GM19099 (cell line): ENCODE data around the gene CHD5.

Experiments used
- POLR2A ChIP-seq: IDR thresholded peaks from 3 replicates; pipeline ENCODE4 v1.6.1; 2011; ENCODE audit warnings: low read depth; ENCODE audit not compliant: insufficient read length; ENCODE audit errors: extremely low read depth

CHD5 gene

DNA sequence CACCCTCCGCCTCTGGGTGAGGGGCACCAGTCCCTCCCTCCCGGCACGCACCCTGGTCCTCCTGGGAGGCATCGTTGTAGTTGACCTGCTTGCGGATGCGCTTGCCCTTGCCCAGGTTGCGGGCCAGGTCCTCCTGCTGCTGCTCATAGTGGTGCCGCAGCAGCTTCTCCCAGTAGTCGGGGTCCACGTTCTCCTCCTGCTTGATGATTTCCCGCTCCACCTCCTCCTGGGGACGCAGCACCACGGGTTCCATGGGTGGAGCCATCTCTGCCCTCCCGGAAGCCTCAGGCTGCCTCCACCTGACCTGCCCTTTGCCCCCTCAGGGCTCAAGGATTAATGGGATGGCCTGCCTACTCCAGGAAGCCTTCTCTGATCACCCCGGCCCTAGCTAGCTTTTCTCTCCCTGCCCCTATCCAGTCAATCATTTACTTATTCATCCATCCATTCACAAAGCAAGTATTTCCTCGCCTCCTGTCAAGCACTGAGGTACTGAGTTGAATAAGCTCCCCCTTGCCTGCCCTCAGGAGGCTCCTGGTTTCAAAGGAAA is 53.5 kb downstream of the CHD5 start:
- no peak for TF ChIP-seq POLR2A

DNA sequence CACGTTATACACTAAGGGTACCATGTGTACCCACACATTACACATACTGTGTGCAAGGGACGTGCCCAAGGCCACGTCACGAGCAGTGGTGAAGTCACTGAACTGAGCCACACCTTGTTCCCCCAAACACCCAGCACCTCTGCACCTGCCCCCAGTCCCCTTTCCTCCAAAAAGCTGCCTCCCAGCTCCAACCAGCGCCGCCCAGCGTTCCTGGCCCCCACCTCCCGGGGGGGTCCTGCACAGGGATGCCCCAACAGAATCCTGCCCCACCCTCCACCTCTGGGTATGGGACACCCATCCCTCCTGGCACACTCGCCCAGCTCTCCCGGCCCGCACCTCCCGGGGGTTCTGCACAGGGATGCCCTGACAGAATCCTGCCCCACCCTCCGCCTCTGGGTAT is 54.1 kb downstream of the CHD5 start:
- no peak for TF ChIP-seq POLR2A

DNA sequence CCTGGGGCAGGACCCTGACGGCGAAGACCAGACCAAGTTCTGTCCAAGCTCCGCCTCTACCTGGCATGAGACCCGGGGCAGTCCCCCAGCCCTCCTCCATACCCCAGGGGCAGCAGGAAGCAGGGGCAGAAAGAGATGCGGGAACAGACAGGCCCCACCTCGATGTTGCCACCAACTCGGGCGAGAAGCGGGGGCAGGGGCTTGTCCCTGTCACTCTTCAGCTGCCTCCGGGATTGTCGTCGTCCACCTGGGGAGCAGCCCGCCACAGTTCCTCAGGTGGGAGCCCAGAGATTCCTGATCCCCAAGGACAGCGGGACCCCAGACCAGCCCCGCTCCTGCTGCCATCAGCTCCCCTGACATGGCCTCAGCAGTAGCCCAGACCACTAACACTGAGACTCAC is 54.8 kb downstream of the CHD5 start:
- TF ChIP-seq POLR2A = no peak

DNA sequence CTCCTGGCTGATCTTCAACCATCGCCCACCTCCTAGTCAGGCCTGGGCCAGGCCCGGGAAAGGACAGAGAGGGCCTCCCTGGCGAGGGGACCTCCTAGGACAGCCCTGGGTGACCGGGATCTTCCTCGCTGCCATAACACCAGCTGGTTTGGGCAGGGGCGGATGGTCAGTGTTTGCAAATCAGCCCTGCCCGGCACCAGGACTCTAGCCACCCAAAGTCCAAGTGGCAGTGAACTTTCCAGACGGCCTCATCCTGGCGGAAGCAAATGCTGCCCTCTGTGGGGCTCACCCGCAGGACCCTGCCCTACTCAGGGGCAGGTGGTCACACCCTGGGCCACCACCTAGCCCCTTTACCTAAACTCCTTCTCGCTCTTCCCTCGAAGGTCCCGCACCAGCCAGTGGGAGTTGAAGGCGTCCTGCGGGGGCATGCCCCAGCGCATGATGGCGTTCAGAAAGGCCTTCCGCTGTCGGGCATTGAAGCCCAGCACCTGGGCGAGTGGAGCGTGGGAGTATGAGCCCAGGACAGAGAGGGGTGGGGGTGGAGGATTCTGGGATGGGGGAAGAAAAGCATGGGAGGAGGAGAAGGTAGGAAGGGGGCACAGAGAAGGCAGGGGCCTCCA is 55.3 kb downstream of the CHD5 start:
- TF ChIP-seq POLR2A = no peak

DNA sequence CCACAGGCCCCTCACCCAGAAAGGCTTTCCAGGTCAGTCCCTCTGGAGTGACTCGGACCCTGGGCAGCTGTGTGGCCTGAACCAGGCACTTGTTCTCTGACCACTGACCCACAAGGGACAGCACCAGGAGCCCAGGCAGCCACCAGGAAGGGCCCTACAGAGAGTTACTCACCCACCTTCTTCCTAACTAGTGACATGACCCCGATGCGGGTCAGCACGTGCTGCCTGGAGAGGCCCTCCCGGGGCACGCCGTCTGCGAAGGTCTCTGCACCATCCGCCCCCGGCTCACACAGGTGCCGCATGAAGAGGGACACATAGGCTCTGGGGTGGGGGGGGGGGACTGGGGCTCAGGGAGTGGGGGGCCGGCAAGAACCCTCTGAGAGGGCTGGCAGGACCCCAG is 55.8 kb downstream of the CHD5 start:
- TF ChIP-seq POLR2A = no peak

DNA sequence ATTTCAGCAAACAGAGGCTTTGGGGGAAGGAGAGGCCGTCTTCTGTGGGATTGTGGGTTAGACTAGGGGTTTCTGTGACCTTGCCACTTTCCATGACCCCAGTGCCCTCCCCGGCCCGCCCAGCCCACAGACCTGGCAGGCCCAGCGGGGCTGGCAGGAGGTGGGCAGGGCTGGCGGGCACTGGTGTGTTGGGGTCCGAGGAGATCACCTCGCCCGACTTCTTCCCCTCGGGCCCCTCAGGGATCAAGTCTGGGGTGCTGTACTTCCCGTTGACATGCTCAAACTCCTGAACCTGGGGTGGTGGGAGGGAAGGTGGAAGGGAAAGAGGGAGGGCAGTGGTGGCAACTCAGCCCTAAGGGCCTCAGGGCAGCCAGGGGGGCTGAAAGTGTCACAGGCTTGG is 56.3 kb downstream of the CHD5 start:
- TF ChIP-seq POLR2A = no peak

DNA sequence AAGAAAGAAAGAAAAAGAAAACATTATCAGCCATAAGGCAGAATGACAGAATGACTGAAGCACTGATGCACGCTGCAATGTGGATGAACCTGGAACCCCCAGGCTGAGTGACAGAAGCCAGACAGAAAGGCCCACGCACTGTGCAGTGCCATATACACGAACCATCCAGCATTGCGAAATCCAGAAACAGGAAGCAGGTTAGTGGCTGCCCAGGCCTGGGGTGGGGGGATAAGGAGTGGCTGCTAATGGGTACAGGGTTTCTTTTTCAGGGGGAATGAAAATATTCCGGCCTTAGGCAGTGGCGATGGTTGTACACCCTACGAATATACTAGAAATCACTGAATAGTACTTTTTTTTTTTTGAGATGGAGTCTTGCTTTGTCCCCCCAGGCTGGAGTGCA is 57.0 kb downstream of the CHD5 start:
- no peak for TF ChIP-seq POLR2A

DNA sequence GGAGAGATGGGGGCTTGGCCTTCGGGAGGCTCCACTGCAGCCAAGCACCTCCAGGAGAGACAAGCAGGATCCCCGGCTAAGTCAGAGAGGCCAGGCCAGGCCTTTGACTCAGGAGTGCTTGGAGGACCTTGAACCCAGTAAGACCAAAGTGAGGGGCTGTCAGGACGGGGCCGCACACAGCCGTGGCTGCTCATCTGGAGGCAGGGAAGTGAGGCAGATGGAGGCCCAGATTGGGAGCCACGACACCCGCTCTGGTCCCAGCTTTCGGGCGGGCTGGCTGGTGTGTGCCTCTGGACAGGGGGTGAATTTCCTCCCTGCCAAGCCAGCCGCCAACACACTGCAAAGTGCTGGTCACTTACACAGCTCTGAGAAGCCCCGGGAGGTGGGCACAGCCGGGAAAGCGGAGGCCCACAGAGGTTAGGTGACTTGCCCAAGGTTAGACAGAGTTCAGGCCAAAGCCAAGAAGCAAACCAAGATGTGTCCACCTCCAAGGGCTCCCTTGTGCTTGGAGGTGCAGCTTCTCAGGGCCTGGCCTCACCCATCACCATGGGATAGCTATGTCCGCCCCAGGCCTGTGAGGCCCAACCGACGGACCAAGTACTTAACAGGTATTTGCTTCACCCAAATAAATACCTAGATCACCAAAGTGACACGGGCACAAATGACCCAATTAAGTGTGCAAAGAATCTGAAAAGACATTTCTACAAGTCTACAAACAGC is 58.3 kb downstream of the CHD5 start:
- TF ChIP-seq POLR2A = no peak

DNA sequence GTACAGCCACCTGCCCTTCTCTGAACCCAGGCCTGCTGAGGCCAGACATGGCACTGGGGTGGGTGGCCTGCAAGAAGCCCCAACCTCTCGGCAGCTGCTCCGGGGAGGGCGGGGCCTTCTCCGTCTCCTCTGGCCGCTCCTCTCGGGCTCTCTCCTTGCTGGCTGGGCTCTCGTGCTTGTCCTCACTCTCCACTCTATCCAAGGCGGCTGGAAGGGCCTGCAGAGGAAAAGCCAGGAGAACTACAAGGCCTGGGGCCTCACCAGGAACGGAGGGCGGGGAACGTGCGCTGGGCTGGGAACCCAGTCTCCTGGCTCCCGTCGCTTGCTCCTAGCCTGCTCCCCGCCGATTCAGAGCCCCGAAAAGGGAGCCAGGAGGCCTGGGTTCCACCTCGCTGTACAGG is 59.1 kb downstream of the CHD5 start:
- TF ChIP-seq POLR2A = no peak

DNA sequence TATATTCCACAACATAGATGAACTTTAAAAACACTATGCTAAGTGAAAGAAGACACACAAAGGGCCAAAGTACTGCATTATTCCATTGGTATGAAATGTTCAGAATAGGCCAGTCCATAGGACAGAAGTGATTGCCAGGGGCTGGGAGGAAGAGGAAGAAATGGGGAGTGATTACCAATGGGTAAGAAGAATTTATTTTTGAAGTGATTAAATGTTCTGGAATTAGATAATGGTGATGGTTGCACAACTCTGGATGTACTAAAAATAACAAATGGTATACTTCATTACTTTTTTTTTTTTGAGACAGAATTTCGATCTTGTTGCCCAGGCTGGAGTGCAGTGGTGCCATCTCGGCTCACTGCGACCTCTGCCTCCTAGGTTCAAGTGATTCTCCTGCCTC is 61.7 kb downstream of the CHD5 start:
- TF ChIP-seq POLR2A = no peak

DNA sequence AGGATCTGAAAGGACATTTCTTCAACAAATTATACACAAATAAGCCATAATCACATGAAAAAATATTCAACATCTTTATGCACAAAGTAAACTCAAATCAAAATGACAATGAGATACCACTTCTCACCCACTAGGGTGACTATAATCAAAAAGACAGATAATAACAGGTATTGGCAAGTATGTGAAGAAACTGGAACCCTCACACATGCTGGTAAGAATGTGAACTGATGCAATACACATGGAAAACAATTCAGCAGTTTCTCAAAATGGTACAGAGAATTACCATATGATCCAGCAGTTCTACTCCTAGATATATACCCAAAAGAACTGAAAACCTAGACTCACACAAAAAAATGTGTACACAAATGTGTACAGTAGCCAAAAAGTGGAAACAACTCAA is 62.5 kb downstream of the CHD5 start:
- TF ChIP-seq POLR2A = no peak

DNA sequence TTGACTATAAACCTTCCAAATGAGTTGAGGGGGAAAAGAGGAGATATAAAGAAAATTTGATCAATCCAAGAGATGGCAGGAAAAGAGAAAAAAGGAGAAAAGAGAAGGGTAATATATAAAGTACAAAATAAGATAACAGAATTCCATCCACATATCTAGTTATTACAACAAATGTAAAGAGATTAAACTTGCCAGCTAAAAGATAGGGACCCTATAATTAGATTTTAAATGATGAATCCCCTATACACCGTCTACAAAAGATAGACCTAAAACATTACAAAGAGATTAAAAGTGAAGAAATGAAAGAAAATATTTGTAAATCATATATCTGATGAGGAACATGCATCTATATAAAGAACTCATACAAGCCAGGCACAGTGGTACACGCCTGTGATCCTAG is 63.1 kb downstream of the CHD5 start:
- TF ChIP-seq POLR2A = no peak

DNA sequence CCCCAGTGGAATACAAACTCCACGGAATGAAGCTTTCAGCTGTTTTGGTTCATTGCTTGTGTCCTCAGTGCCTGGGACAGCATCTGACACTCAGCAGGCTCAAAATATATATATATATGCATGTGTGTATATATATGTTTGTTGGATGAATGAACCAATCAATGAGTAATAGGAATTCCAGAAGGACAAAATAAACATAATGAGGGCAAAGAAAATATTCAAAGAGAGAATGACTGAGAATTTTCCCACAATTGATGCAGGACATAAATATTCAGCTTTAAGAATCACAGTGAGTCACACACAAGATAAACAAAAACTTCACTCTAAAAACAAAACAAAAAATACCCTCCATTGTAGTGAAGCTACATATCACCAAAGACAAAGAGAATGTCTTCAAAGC is 64.0 kb downstream of the CHD5 start:
- TF ChIP-seq POLR2A = no peak

DNA sequence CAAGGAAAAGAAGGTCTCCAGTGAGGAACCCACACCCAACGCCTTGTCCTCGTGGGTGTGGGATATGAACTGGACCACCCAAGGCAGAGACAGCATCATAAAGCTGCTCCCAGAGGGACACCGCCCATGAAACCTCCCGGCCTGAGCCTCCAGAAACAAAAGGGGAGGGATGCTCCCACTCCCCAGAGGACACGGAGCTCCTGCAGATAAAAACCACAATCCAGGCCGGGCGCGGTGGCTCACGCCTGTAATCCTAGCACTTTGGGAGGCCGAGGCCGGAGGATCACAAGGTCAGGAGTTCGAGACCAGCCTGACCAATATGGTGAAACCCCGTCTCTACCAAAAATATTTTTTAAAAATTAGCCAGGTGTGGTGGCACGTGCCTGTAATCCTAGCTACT is 66.4 kb downstream of the CHD5 start:
- no peak for TF ChIP-seq POLR2A

DNA sequence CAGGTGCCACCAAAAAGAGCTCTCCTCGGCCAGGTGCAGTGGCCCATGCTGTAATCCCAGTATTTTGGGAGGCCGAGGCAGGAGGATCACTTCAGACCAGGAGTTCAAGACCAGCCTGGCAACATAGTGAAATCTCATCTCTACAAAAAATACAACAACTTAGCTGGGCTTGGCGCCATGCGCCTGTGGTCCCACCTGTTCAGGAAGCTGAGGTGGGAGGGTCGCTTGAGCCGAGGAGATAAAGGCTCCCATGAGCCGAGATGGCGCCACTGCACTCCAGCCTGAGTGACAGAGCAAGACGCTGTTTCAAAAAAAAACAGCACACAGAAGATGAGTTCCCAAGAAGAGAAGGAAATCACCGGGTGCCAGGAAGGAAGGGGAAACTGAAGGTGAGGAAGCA is 67.0 kb downstream of the CHD5 start:
- no peak for TF ChIP-seq POLR2A

DNA sequence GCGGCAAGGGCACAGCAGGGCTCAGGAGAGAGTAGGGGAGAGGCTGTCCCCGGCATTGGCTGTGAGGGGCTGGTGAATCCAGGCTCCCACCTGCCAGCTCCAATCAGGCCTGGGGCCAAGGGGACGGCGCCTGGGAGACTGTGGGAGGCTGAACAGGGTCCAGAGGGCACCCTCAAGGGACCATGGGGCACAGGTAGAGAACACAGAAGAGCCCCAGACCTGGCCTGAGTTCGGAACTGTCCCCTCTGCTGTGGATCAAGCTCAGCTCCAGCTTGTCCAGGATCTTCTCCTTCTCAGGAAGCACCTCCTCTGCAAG is 67.5 kb downstream of the CHD5 start:
- TF ChIP-seq POLR2A = no peak
